Measurements from ENCODE around the gene GPR155.
"Not testable (repeated sequence)": the region's sequence is repeated elsewhere in the genome, so short reads cannot be mapped to it uniquely, and the experiment has no call there.

The GPR155 gene

DNA sequence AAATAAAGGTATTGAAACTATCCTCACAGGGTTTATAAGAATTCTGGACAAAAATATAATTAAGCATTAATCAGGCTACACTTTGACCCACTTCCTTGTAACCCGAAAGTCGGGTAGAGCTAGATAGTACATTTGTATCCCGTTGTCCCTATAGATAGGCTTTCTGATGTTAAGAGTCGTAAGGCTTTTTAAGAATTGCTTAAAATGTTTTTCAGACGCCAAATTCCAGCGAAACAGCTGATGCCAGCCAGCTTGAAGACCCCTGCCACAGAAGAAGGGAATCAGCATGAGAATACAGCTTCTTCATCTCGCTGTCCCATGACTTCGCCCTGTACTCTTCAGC is 962 bp upstream of the GPR155 start:
- Histone ChIP-seq H3K36me3 (ENCODE audit: control insufficient read depth, insufficient read depth, low read length) (no peaks in the 10 kb centered on the region), H3K4me3 (replicated peaks; ENCODE audit: low read depth, low read length) (peak overlapping the region; percentile 84; the same call in 1 of the 2 replicates), H3K27me3 (replicated peaks; ENCODE audit: control insufficient read depth, insufficient read depth, low read length) (no peaks in the 10 kb centered on the region)
- DNase-seq (ENCODE audit: extremely low read depth, insufficient read length), result no peak
- TF ChIP-seq, protein P1, sequence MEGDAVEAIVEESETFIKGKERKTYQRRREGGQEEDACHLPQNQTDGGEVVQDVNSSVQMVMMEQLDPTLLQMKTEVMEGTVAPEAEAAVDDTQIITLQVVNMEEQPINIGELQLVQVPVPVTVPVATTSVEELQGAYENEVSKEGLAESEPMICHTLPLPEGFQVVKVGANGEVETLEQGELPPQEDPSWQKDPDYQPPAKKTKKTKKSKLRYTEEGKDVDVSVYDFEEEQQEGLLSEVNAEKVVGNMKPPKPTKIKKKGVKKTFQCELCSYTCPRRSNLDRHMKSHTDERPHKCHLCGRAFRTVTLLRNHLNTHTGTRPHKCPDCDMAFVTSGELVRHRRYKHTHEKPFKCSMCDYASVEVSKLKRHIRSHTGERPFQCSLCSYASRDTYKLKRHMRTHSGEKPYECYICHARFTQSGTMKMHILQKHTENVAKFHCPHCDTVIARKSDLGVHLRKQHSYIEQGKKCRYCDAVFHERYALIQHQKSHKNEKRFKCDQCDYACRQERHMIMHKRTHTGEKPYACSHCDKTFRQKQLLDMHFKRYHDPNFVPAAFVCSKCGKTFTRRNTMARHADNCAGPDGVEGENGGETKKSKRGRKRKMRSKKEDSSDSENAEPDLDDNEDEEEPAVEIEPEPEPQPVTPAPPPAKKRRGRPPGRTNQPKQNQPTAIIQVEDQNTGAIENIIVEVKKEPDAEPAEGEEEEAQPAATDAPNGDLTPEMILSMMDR (IDR thresholded peaks at IDR 0.05; ENCODE audit: insufficient read depth, low read length, poor library complexity, severe bottlenecking), result no peak

DNA sequence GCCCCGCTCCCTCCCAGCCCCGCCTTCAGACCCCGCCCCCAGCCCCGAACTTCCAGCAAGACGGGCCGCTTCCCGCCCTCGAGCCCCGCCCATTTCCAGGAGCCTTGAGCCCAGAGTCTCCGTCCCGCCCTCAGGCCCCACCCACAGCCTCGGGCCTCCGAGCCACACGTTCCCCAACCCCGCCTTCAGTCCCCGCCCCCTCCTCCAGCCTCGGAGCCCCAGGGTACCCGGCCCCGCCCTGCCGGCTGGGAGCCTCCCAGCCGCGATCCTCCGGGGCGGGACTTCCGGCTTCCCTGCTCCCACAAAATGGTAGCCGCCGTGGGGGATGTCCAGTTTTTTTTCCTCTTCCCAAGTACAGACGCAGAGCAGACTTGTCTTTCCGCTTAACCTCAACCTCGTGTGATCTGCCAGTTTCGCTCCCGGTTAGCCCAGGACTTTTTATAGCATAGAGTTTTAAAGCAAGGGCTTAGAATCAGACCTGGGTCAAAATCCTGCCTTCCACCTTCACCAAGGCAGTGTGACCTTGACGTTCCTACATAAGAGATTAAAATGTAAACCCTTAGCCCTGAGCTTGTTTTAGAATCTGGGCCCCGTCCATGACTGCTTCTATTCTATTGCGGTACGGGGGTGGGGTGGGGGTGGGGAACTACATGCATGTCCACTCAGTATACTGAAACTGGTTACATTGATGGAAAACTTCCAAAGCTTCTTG is 435 bp upstream of the GPR155 start:
- Histone ChIP-seq H3K36me3 (ENCODE audit: control insufficient read depth, insufficient read depth, low read length) (no peaks in the 10 kb centered on the region), H3K27me3 (replicated peaks; ENCODE audit: control insufficient read depth, insufficient read depth, low read length) (no peaks in the 10 kb centered on the region), H3K4me3 (replicated peaks; ENCODE audit: low read depth, low read length) (peak overlapping the region; percentile 84)
- DNase-seq (ENCODE audit: extremely low read depth, insufficient read length), result peak; percentile 95
- TF ChIP-seq, protein P1 (IDR thresholded peaks at IDR 0.05; ENCODE audit: insufficient read depth, low read length, poor library complexity, severe bottlenecking), result no peak

DNA sequence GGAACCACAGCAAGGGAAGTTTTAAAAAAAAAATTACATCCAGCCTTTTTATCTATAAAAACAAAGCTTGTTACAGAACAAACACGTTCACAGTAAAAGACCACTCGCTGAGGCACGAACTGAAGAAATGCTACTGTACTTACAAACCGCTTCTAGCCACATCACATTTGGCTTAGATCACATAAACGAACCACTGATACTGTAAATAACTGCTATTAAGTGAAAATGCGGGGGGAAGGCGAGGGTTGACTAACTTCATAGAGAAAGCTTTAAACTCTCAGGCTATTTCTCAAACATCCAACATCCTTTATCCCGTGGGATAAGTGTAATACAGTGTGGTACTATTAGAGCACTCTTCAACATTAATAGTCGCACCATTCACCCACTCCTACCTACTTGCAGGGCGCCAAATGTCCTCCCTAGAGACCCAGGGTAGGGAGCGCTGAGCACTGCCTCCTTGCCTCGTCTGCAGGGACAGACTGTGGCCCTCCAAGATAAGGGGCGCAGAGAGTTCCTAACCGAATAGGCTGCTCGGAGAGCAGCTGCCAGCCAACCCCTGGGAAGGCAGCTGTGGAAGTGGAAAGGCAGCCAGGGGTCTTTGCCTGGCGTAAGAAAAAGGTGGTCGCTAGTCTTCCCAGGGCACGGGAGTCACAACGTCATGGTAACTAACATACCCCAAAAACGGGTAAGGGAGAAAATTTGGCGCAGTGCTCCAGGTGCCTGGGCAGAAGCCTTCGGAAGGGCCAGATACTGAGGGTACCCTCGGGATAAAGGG is 854 bp downstream of the GPR155 start:
- H3K36me3 ChIP-seq (ENCODE audit: control insufficient read depth, insufficient read depth, low read length), result no peaks in the 10 kb centered on the region
- H3K27me3 ChIP-seq (replicated peaks; ENCODE audit: control insufficient read depth, insufficient read depth, low read length), result no peaks in the 10 kb centered on the region
- DNase-seq (ENCODE audit: extremely low read depth, insufficient read length), result no peak
- peak overlapping the region; percentile 84 for H3K4me3 ChIP-seq (replicated peaks; ENCODE audit: low read depth, low read length)
- TF ChIP-seq, protein P1 (IDR thresholded peaks at IDR 0.05; ENCODE audit: insufficient read depth, low read length, poor library complexity, severe bottlenecking), result no peak

DNA sequence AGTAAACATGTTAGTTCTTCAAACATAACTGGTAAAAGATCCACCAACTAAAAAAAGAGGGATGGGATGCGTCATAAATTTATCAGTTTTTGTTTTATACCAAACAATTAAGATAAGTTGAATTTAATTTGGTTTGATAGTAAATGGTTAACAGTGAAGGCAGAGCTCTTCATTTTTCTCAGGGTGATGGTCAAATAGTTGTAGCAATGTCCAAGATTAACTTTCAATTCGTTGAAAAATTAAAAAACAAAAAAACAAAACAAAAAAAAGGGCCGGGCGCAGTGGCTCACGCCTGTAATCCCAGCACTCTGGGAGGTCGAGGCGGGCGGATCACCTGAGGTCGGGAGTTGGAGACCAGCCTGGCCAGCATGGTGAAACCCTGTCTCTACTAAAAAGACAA is 1.8 kb downstream of the GPR155 start:
- not testable (repeated sequence) for H3K4me3 ChIP-seq (replicated peaks; ENCODE audit: low read depth, low read length); H3K27me3 ChIP-seq (replicated peaks; ENCODE audit: control insufficient read depth, insufficient read depth, low read length); H3K36me3 ChIP-seq (ENCODE audit: control insufficient read depth, insufficient read depth, low read length); DNase-seq (ENCODE audit: extremely low read depth, insufficient read length)

DNA sequence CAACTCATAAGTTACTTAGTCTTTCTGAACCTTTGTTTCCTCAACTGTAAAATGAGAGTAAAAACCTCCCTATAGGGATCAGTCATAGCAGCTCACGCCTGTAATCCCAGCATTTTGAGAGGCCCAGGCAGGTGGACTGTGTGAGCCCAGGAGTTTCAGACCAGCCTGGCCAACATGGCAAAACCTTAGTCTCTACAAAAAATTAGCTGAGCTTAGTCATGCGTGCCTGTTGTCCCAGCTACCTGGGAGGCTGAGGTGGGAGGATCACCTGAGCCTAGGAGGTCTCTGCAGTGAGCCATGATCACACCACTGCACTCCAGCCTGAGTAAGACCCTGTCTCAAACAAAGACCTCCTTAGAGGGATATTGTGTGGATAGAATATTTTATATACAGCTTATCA is 2.3 kb downstream of the GPR155 start:
- Histone ChIP-seq H3K36me3 (ENCODE audit: control insufficient read depth, insufficient read depth, low read length) (no peaks in the 10 kb centered on the region), H3K27me3 (replicated peaks; ENCODE audit: control insufficient read depth, insufficient read depth, low read length) (no peaks in the 10 kb centered on the region), H3K4me3 (replicated peaks; ENCODE audit: low read depth, low read length) (no peak overlapping the region)
- no peak for DNase-seq (ENCODE audit: extremely low read depth, insufficient read length)
- TF ChIP-seq, protein P1 (IDR thresholded peaks at IDR 0.05; ENCODE audit: insufficient read depth, low read length, poor library complexity, severe bottlenecking), result no peak

DNA sequence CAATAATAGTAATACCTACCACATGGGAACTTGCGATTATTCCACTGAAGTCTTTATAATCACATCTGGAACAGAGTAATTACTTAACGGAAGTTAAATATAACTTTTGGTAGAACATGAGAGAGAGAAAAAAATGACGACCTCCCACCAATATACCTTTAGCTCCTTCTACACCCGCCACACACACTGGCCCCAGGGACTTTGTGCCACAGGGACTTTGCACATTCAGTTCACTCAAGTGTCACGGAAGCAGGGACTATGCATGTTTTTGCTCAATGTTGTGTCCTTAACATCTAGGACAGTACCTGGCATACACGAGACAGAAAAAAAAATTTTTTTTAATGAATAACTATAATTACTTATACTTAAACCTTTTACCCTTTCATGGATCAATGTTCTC is 4.0 kb downstream of the GPR155 start:
- TF ChIP-seq, protein P1 (IDR thresholded peaks at IDR 0.05; ENCODE audit: insufficient read depth, low read length, poor library complexity, severe bottlenecking), result no peak
- H3K4me3 ChIP-seq (replicated peaks; ENCODE audit: low read depth, low read length), result no peak overlapping the region
- no peaks in the 10 kb centered on the region for H3K27me3 ChIP-seq (replicated peaks; ENCODE audit: control insufficient read depth, insufficient read depth, low read length)

More for the DNA sequence above, 4.0 kb downstream of the GPR155 start:
- no peak for DNase-seq (ENCODE audit: extremely low read depth, insufficient read length)
- no peaks in the 10 kb centered on the region for H3K36me3 ChIP-seq (ENCODE audit: control insufficient read depth, insufficient read depth, low read length)
